HEK293 (cell line): ENCODE results near the gene MAGI2.

Experiments used
- CTCF ChIA-PET: fragments of 350-600 bp; formaldehyde crosslinking; extraction: SDS; loops from one replicate; lab custom pipeline; 2021; ENCODE audit warnings: antibody characterized with exemption; lab: Yijun Ruan, JAX
- POLR2A ChIA-PET: fragments of 300-600 bp; formaldehyde crosslinking; extraction: SDS; loops from one replicate; lab custom pipeline; 2020; ENCODE audit warnings: antibody characterized with exemption, inconsistent platforms; lab: Yijun Ruan, JAX
- H3K27ac ChIP-seq: fragments of 200-500 bp; sonication (Bioruptor generic); 2 replicates; pipeline ENCODE4 v1.5.1; 2014; ENCODE audit warnings: low read depth, low read length, control low read depth, inconsistent platforms; ENCODE audit errors: extremely low read depth
- H3K36me3 ChIP-seq, 2 experiments: fragments of 200-500 bp in 1 of 2; sonication (Bioruptor generic) in 1 of 2; 1 replicate in 1 of 2; 2 replicates in 1 of 2; pipeline ENCODE4 v1.5.1; 2014 to 2017; ENCODE audit warnings: inconsistent platforms in 2 of 2, low read length in 2 of 2; ENCODE audit not compliant: control insufficient read depth in 2 of 2, insufficient read depth in 1 of 2
- H3K4me1 ChIP-seq: fragments of 200-500 bp; sonication (Bioruptor generic); 2 replicates; pipeline ENCODE4 v1.5.1; 2014; ENCODE audit warnings: mild to moderate bottlenecking, low read length, inconsistent platforms; ENCODE audit not compliant: control insufficient read depth, insufficient read depth
- H3K4me3 ChIP-seq: 2 replicates; pipeline ENCODE4 v1.5.1; 2011; ENCODE audit warnings: low read depth, mild to moderate bottlenecking, control low read depth, low read length, moderate library complexity
- H3K9me3 ChIP-seq: fragments of 200-500 bp; sonication (Bioruptor generic); 2 replicates; pipeline ENCODE4 v1.5.1; 2014; ENCODE audit warnings: low read depth, low read length, inconsistent platforms; ENCODE audit not compliant: control insufficient read depth, insufficient read depth
- ZIC2 ChIP-seq: fragments of 450-650 bp; formaldehyde crosslinking; IDR thresholded peaks from 2 replicates; pipeline ENCODE4 v1.5.1; 2016; ENCODE audit warnings: missing biosample characterization, missing genetic modification characterization
- ZNF112 ChIP-seq: fragments of 450-650 bp; formaldehyde crosslinking; IDR thresholded peaks from 2 replicates; pipeline ENCODE4 v1.5.0; 2017; ENCODE audit warnings: missing biosample characterization, missing genetic modification characterization
- ZNF174 ChIP-seq: fragments of 450-650 bp; formaldehyde crosslinking; IDR thresholded peaks from 2 replicates; pipeline ENCODE4 v1.5.0; 2017; ENCODE audit warnings: missing biosample characterization, mild to moderate bottlenecking, missing genetic modification characterization
- ZNF302 ChIP-seq: fragments of 450-650 bp; formaldehyde crosslinking; IDR thresholded peaks from 2 replicates; pipeline ENCODE4 v1.5.1; 2016; ENCODE audit warnings: missing biosample characterization, missing genetic modification characterization, low read depth
- ZNF549 ChIP-seq: fragments of 450-650 bp; IDR thresholded peaks from 2 replicates; pipeline ENCODE4 v1.5.1; 2018; ENCODE audit warnings: missing biosample characterization, missing genetic modification characterization, mild to moderate bottlenecking, inconsistent platforms, moderate library complexity
- ZNF837 ChIP-seq: fragments of 450-650 bp; formaldehyde crosslinking; IDR thresholded peaks from 2 replicates; pipeline ENCODE4 v1.5.1; 2016; ENCODE audit warnings: missing biosample characterization, missing genetic modification characterization
- TF ChIP-seq, protein P1 (sequence below): fragments of 450-650 bp; formaldehyde crosslinking; IDR thresholded peaks from 2 replicates; pipeline ENCODE4 v1.5.0; 2017; ENCODE audit warnings: missing biosample characterization, missing genetic modification characterization, borderline replicate concordance
- TF ChIP-seq, protein P2 (sequence below): fragments of 450-650 bp; formaldehyde crosslinking; IDR thresholded peaks from 2 replicates; pipeline ENCODE4 v1.5.1; 2016; ENCODE audit warnings: missing biosample characterization, missing genetic modification characterization
- TF ChIP-seq, protein P3 (sequence below): fragments of 450-650 bp; formaldehyde crosslinking; IDR thresholded peaks from 2 replicates; pipeline ENCODE4 v1.5.1; 2016; ENCODE audit warnings: missing biosample characterization, missing genetic modification characterization
- TF ChIP-seq, protein P4 (sequence below): fragments of 450-650 bp; formaldehyde crosslinking; IDR thresholded peaks from 2 replicates; pipeline ENCODE4 v1.5.1; 2016; ENCODE audit warnings: missing biosample characterization, missing genetic modification characterization, borderline replicate concordance
- TF ChIP-seq, protein P5 (sequence below): fragments of 450-650 bp; formaldehyde crosslinking; IDR thresholded peaks from 2 replicates; pipeline ENCODE4 v1.5.1; 2016; ENCODE audit warnings: missing biosample characterization, missing genetic modification characterization, borderline replicate concordance
- TF ChIP-seq, protein P6 (sequence below): fragments of 450-650 bp; formaldehyde crosslinking; IDR thresholded peaks from 2 replicates; pipeline ENCODE4 v1.5.1; 2016; ENCODE audit warnings: missing biosample characterization, missing genetic modification characterization

Gene MAGI2

DNA sequence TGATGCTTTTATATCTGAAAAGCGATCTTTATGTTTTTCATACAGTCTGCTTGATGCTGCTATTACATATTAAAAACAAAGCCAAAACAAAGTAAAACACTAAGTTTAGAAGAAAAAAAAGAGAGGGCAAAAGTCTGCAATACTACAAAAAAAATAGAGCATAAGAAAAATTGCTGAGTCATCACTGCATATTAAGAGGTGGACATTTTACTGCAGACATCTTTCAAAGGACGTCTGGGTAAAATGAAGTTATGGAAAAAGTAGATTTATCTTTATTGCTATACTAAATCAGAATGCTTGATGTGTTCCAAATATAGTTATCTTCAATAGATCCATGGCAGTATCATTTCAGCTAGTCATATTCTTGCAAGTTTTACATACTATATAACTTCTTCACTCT is 172.0 kb downstream of the MAGI2 start:
- POLR2A ChIA-PET = no interaction called here

More for the DNA sequence above, 172.0 kb downstream of the MAGI2 start:
- no peaks in the 10 kb centered on the region for H3K9me3 ChIP-seq
- H3K4me3 ChIP-seq = no peak overlapping the region
- H3K27ac ChIP-seq = no peak overlapping the region
- CTCF ChIA-PET = interaction anchor here (0.6 to 2.8 kb wide), 6 partner anchors 11 to 1290 kb away, joined by 3 to 11 read pairs (median 5); no protein-coding TSS in a partner anchor
- peaks cover 4% of the 10 kb centered on the region; the same call in 1 of the 2 replicates for H3K4me1 ChIP-seq
- H3K36me3 ChIP-seq = no peaks in the 10 kb centered on the region
- TF ChIP-seq ZNF837 (tag by site-specific recombination) (no peak), ZIC2 (no peak), ZNF302 (tag by site-specific recombination) (no peak), ZNF112 (tag by site-specific recombination) (no peak), ZNF549 (tag by site-specific recombination) (no peak), ZNF174 (tag by site-specific recombination) (no peak)
- TF ChIP-seq, protein P1, sequence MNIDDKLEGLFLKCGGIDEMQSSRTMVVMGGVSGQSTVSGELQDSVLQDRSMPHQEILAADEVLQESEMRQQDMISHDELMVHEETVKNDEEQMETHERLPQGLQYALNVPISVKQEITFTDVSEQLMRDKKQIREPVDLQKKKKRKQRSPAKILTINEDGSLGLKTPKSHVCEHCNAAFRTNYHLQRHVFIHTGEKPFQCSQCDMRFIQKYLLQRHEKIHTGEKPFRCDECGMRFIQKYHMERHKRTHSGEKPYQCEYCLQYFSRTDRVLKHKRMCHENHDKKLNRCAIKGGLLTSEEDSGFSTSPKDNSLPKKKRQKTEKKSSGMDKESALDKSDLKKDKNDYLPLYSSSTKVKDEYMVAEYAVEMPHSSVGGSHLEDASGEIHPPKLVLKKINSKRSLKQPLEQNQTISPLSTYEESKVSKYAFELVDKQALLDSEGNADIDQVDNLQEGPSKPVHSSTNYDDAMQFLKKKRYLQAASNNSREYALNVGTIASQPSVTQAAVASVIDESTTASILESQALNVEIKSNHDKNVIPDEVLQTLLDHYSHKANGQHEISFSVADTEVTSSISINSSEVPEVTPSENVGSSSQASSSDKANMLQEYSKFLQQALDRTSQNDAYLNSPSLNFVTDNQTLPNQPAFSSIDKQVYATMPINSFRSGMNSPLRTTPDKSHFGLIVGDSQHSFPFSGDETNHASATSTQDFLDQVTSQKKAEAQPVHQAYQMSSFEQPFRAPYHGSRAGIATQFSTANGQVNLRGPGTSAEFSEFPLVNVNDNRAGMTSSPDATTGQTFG (tag by site-specific recombination) = no peak
- TF ChIP-seq, protein P2, sequence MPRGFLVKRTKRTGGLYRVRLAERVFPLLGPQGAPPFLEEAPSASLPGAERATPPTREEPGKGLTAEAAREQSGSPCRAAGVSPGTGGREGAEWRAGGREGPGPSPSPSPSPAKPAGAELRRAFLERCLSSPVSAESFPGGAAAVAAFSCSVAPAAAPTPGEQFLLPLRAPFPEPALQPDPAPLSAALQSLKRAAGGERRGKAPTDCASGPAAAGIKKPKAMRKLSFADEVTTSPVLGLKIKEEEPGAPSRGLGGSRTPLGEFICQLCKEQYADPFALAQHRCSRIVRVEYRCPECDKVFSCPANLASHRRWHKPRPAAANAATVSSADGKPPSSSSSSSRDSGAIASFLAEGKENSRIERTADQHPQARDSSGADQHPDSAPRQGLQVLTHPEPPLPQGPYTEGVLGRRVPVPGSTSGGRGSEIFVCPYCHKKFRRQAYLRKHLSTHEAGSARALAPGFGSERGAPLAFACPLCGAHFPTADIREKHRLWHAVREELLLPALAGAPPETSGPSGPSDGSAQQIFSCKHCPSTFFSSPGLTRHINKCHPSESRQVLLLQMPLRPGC (tag by site-specific recombination) = no peak
- TF ChIP-seq, protein P3, sequence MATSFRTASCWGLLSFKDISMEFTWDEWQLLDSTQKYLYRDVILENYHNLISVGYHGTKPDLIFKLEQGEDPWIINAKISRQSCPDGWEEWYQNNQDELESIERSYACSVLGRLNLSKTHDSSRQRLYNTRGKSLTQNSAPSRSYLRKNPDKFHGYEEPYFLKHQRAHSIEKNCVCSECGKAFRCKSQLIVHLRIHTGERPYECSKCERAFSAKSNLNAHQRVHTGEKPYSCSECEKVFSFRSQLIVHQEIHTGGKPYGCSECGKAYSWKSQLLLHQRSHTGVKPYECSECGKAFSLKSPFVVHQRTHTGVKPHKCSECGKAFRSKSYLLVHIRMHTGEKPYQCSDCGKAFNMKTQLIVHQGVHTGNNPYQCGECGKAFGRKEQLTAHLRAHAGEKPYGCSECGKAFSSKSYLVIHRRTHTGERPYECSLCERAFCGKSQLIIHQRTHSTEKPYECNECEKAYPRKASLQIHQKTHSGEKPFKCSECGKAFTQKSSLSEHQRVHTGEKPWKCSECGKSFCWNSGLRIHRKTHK (tag by site-specific recombination) = no peak
- TF ChIP-seq, protein P4, sequence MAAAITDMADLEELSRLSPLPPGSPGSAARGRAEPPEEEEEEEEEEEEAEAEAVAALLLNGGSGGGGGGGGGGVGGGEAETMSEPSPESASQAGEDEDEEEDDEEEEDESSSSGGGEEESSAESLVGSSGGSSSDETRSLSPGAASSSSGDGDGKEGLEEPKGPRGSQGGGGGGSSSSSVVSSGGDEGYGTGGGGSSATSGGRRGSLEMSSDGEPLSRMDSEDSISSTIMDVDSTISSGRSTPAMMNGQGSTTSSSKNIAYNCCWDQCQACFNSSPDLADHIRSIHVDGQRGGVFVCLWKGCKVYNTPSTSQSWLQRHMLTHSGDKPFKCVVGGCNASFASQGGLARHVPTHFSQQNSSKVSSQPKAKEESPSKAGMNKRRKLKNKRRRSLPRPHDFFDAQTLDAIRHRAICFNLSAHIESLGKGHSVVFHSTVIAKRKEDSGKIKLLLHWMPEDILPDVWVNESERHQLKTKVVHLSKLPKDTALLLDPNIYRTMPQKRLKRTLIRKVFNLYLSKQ (tag by site-specific recombination) = no peak
- TF ChIP-seq, protein P5, sequence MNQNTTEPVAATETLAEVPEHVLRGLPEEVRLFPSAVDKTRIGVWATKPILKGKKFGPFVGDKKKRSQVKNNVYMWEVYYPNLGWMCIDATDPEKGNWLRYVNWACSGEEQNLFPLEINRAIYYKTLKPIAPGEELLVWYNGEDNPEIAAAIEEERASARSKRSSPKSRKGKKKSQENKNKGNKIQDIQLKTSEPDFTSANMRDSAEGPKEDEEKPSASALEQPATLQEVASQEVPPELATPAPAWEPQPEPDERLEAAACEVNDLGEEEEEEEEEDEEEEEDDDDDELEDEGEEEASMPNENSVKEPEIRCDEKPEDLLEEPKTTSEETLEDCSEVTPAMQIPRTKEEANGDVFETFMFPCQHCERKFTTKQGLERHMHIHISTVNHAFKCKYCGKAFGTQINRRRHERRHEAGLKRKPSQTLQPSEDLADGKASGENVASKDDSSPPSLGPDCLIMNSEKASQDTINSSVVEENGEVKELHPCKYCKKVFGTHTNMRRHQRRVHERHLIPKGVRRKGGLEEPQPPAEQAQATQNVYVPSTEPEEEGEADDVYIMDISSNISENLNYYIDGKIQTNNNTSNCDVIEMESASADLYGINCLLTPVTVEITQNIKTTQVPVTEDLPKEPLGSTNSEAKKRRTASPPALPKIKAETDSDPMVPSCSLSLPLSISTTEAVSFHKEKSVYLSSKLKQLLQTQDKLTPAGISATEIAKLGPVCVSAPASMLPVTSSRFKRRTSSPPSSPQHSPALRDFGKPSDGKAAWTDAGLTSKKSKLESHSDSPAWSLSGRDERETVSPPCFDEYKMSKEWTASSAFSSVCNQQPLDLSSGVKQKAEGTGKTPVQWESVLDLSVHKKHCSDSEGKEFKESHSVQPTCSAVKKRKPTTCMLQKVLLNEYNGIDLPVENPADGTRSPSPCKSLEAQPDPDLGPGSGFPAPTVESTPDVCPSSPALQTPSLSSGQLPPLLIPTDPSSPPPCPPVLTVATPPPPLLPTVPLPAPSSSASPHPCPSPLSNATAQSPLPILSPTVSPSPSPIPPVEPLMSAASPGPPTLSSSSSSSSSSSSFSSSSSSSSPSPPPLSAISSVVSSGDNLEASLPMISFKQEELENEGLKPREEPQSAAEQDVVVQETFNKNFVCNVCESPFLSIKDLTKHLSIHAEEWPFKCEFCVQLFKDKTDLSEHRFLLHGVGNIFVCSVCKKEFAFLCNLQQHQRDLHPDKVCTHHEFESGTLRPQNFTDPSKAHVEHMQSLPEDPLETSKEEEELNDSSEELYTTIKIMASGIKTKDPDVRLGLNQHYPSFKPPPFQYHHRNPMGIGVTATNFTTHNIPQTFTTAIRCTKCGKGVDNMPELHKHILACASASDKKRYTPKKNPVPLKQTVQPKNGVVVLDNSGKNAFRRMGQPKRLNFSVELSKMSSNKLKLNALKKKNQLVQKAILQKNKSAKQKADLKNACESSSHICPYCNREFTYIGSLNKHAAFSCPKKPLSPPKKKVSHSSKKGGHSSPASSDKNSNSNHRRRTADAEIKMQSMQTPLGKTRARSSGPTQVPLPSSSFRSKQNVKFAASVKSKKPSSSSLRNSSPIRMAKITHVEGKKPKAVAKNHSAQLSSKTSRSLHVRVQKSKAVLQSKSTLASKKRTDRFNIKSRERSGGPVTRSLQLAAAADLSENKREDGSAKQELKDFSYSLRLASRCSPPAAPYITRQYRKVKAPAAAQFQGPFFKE (tag by site-specific recombination) = no peak
- TF ChIP-seq, protein P6, sequence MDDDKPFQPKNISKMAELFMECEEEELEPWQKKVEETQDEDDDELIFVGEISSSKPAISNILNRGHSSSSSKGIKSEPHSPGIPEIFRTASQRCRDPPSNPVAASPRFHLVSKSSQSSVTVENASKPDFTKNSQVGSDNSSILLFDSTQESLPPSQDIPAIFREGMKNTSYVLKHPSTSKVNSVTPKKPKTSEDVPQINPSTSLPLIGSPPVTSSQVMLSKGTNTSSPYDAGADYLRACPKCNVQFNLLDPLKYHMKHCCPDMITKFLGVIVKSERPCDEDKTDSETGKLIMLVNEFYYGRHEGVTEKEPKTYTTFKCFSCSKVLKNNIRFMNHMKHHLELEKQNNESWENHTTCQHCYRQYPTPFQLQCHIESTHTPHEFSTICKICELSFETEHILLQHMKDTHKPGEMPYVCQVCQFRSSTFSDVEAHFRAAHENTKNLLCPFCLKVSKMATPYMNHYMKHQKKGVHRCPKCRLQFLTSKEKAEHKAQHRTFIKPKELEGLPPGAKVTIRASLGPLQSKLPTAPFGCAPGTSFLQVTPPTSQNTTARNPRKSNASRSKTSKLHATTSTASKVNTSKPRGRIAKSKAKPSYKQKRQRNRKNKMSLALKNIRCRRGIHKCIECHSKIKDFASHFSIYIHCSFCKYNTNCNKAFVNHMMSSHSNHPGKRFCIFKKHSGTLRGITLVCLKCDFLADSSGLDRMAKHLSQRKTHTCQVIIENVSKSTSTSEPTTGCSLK = no peak
